Measurements from ENCODE around the gene POLR3A. TPM values are rescaled to one million over a fixed set of nuclear protein-coding genes. Genes with fewer than 3 reads are reported as not detected.

Gene POLR3A
- total RNA-seq, 1 experiment from 2014 or later: 38.0 TPM

DNA sequence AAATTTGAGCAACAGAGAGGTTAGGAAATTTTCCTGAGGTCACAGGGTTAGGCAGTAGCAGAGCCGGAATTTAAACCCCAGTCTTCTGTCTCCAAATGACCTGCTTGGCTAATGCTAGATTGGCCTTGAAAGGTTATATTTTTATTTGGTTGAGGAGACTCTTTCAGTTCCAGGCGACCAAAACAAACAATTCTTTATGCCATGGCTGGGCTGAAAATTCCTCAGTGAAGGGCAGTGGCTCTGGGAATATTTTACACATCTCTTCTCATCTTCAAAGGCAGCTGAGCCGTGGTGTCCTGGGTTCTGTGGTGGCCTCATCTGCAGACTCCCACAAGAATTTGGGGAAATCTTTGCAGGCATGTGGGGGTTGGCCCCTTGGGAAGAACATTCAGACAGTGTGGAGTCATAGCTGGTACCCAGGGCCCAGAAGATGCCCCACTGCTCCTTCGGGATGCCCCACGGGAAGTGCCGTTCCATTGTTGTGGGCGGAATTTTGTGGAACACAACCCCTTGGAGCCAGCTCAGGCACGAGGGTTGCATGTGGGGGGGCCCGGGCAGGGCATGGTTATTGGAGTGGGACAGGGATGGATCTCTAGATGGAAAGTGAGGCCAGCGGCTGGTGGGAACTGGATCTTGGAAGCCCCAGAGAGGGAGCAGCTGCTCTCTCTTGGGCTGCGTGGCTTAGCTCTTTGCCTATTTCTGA lies 37.6 kb upstream of the POLR3A start:
- no peak overlapping the region; the same call in 1 of the 2 replicates for H3K14ac ChIP-seq (ENCODE audit: insufficient read depth, low read length)
- H3K9me3 ChIP-seq (ENCODE audit: control insufficient read depth, low read depth, low read length): no peaks in the 10 kb centered on the region
- H3K23me2 ChIP-seq (ENCODE audit: insufficient read length, low read depth, low read length, poor library complexity, severe bottlenecking): no peaks in the 10 kb centered on the region
- H3K4me2 ChIP-seq (ENCODE audit: insufficient read depth, insufficient read length, low read length): no peak overlapping the region
- H2BK12ac ChIP-seq (ENCODE audit: insufficient read length, low read depth, low read length): no peak overlapping the region
- peaks cover 5% of the 10 kb centered on the region in 2 experiments; a peak in 3 of 4 replicates for H3K4me1 Mint-ChIP-seq
- WGBS (ENCODE audit: extremely low coverage, insufficient read length, low lambda C conversion rate): no CpG with 5 or more reads among the region's 11 CpGs
- no peak overlapping the region for H3K18ac ChIP-seq (ENCODE audit: insufficient read length, low read depth, low read length)
- H4K20me1 ChIP-seq (ENCODE audit: control insufficient read depth, insufficient read depth, insufficient read length): no peaks in the 10 kb centered on the region
- H3K27ac ChIP-seq (ENCODE audit: insufficient read length, low read depth, low read length): no peak overlapping the region
- no peak overlapping the region for H3K9ac ChIP-seq (ENCODE audit: extremely low read depth, insufficient read length, low read length)
- H2BK5ac ChIP-seq (ENCODE audit: insufficient read length, low read length): no peak overlapping the region
- no peak overlapping the region for H4K8ac ChIP-seq (replicated peaks; ENCODE audit: insufficient read length, low read depth, low read length)
- no peaks in the 10 kb centered on the region for H3K27me3 ChIP-seq (ENCODE audit: insufficient read depth, low read length)
- no peaks in the 10 kb centered on the region for H3K27me3 Mint-ChIP-seq (ENCODE audit: low read depth)
- no peak overlapping the region for H4K91ac ChIP-seq (ENCODE audit: insufficient read length, low read depth, low read length)
- H2AK5ac ChIP-seq (ENCODE audit: insufficient read length, low read length): no peak overlapping the region
- no peaks in the 10 kb centered on the region for H3K36me3 Mint-ChIP-seq (ENCODE audit: insufficient read depth in 1 of 3, low read depth in 3 of 3)
- no peak overlapping the region for H2BK15ac ChIP-seq (ENCODE audit: low read depth, low read length)
- H3K56ac ChIP-seq (ENCODE audit: insufficient read length, low read depth, low read length): no peak overlapping the region
- no peak overlapping the region for H3K27ac Mint-ChIP-seq
- no peaks in the 10 kb centered on the region for H3K79me2 ChIP-seq (ENCODE audit: insufficient read depth, low read length)
- TF ChIP-seq, protein P1, sequence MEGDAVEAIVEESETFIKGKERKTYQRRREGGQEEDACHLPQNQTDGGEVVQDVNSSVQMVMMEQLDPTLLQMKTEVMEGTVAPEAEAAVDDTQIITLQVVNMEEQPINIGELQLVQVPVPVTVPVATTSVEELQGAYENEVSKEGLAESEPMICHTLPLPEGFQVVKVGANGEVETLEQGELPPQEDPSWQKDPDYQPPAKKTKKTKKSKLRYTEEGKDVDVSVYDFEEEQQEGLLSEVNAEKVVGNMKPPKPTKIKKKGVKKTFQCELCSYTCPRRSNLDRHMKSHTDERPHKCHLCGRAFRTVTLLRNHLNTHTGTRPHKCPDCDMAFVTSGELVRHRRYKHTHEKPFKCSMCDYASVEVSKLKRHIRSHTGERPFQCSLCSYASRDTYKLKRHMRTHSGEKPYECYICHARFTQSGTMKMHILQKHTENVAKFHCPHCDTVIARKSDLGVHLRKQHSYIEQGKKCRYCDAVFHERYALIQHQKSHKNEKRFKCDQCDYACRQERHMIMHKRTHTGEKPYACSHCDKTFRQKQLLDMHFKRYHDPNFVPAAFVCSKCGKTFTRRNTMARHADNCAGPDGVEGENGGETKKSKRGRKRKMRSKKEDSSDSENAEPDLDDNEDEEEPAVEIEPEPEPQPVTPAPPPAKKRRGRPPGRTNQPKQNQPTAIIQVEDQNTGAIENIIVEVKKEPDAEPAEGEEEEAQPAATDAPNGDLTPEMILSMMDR (conservative IDR thresholded peaks at IDR 0.05): no peak
- H3K4me1 ChIP-seq (ENCODE audit: insufficient read depth, low read length): no peaks in the 10 kb centered on the region
- no peak for DNase-seq
- H3K4ac ChIP-seq (ENCODE audit: low read depth, low read length): no peak overlapping the region
- H3K4me3 Mint-ChIP-seq: no peak overlapping the region
- no peaks in the 10 kb centered on the region for H3K79me1 ChIP-seq (ENCODE audit: insufficient read depth, low read depth, low read length, poor library complexity, severe bottlenecking)
- H2BK120ac ChIP-seq (ENCODE audit: low read depth, low read length, poor library complexity, severe bottlenecking): no peak overlapping the region
- H4K5ac ChIP-seq (ENCODE audit: insufficient read length, low read depth, low read length): no peak overlapping the region
- H2AFZ ChIP-seq (ENCODE audit: low read length): no peak overlapping the region
- H3K9me3 Mint-ChIP-seq: no peaks in the 10 kb centered on the region
- H3K23ac ChIP-seq (ENCODE audit: insufficient read length, low read depth, low read length): no peak overlapping the region
- no peak overlapping the region for H2BK20ac ChIP-seq (ENCODE audit: low read depth, low read length, poor library complexity, severe bottlenecking)
- H3T11ph ChIP-seq (ENCODE audit: low read length): no peak overlapping the region
